NCI-H2196 treated with DMSO at 0.1 percent for 48 hours (cell line): ENCODE data around the gene KRT34.
A peak's percentile ranks its signal among the peaks of the same experiment; 100 is the strongest.

Experiments
- DNase-seq: peaks from one replicate; lab custom pipeline; 2025; ENCODE audit not compliant: unreplicated experiment; lab: John Stamatoyannopoulos, UW

The KRT34 gene

GRCh38 chr17:41333836-41334235, 48.3 kb downstream of the KRT34 start:
- no peak for DNase-seq

- no peak for DNase-seq
These were observed 49.0 kb downstream of the KRT34 start for GRCh38 chr17:41333098-41333497.

DNA sequence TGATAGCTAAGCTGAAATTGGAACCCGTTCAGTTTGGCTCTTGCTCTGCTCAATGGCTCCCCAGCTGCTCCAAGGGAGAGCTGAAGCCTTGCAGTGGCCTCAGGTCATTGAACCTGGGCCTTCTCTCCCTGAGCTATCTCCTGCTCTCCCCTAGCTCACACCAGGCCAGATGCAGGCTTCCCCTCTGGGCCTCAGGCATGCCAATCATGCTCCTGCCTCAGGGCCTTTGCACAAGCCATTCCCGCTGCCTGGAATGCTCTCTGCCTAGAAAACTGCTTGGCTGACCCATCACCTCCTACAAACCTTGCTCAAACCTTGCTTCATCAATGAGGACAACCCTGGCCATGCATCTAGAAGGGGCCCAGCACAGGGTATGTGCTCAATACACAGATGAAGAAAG, 49.9 kb downstream of the KRT34 start:
- DNase-seq: no peak

GRCh38 chr17:41331606-41332005, 50.5 kb downstream of the KRT34 start:
- no peak for DNase-seq

- DNase-seq: peak; percentile 0
These were observed 52.7 kb downstream of the KRT34 start for GRCh38 chr17:41329279-41329948.

DNA sequence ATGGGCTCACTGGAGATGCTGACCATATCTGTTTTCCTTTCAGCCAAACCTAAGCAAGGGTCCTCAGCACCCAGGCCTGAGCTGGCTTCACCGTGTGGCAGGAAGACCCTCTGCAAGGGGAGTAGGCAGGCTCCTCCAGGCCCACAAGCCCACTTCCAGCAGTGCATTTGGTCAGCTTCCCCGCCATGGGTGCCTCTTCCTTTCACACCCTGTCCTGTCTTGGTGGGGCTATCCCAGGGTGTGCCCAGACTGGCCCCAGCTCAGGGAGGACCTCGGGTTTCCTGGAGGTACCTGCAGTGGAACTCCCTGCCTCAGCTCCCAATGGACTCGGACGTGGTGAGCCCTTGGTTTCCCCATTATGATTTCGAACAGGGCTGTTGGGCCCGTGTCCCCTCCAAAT, 53.9 kb downstream of the KRT34 start:
- no peak for DNase-seq
